NCI-H1417 (cell line): ENCODE data around the gene PLIN3.
"Not testable (repeated sequence)": the region's sequence is repeated elsewhere in the genome, so short reads cannot be mapped to it uniquely, and the experiment has no call there.

Source experiments
- DNase-seq, 3 experiments: peaks; one replicate each; lab custom pipeline; 2025; lab: John Stamatoyannopoulos, UW

PLIN3 gene

GRCh38 chr19:4847190-4847973 lies 20.1 kb downstream of the PLIN3 start:
- DNase-seq: no peak

- DNase-seq: not testable (repeated sequence)
Measured at GRCh38 chr19:4845975-4846374, 21.5 kb downstream of the PLIN3 start.

GRCh38 chr19:4844348-4845179 lies 22.9 kb downstream of the PLIN3 start:
- no peak for DNase-seq

GRCh38 chr19:4843647-4843965 lies 23.9 kb downstream of the PLIN3 start:
- DNase-seq: no peak

- DNase-seq: no peak
Measured at GRCh38 chr19:4839192-4839591, 28.3 kb downstream of the PLIN3 start.

DNA sequence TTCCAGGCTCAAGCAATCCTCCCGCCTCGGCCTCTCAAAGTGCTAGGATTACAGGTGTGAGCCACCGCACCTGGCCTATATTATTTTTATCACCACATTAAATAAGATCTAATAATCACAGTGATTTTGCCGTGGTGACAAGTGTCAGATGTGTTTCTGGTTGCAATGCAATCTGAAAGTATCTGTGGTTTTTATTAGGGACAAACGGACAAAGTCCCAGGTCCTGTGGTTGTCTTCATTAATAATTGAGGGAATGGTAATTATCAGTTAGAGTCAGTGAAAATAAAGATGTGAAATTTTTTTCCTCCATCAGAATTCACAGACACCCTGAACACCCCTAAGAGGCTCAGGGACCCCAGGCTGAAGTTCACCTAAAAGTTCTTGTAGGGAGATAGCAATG lies 34.7 kb downstream of the PLIN3 start:
- DNase-seq: no peak

- not testable (repeated sequence) for DNase-seq
Measured at GRCh38 chr19:4831979-4832340, 35.5 kb downstream of the PLIN3 start.

- DNase-seq: peak in 2 of 3 experiments; percentile 20 to 28
Measured at GRCh38 chr19:4831304-4831978, 36.0 kb downstream of the PLIN3 start, which contains the start of gene TICAM1. Gene TICAM1 (minus strand): TSS chr19:4831712. CDS start chr19:4818377, 13,335 bp downstream.

- no peak for DNase-seq
Measured at GRCh38 chr19:4830768-4831265, 36.6 kb downstream of the PLIN3 start.

DNA sequence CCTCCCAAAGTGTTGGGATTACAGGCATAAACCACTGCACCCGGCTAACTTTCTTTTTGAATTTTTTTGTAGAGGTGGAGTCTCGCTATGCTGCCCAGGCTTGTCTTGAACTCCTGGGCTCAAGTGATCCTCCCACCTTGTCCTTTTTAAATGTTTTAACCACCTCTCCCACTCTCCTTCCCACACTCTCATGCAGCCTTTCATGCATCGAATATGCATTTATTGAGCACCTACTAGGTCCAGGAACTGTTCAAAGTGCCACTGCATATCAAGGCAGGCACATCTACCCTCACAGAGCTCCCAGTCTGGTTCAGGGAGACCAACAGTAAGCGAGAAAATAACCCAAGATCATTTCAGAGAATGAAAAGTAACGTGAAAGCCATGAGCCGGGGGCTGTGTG lies 37.1 kb downstream of the PLIN3 start:
- DNase-seq: no peak

- no peak for DNase-seq
Measured at GRCh38 chr19:4829001-4829712, 38.3 kb downstream of the PLIN3 start.

DNA sequence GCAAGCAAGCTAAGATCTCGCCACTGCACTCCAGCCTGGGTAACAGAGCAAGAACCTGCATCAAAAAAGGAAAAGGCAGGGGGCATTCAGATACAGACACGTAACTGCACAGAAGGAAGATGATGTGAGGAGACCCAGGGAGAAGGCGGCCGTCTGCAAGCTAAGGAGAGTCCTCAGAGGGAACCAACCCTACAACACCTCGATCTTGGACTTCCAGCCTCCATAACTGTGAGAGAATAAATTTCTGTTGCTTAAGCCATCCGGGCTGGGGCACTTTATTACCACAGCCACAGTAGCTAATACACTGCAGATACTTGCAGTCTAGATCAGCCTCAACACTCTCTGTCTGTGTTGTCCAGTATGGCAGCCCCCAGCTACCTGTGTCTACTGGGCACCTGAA lies 43.9 kb downstream of the PLIN3 start:
- no peak for DNase-seq

- not testable (repeated sequence) for DNase-seq
Measured at GRCh38 chr19:4822354-4822753, 45.1 kb downstream of the PLIN3 start.

GRCh38 chr19:4821265-4821664 lies 46.2 kb downstream of the PLIN3 start:
- no peak for DNase-seq

DNA sequence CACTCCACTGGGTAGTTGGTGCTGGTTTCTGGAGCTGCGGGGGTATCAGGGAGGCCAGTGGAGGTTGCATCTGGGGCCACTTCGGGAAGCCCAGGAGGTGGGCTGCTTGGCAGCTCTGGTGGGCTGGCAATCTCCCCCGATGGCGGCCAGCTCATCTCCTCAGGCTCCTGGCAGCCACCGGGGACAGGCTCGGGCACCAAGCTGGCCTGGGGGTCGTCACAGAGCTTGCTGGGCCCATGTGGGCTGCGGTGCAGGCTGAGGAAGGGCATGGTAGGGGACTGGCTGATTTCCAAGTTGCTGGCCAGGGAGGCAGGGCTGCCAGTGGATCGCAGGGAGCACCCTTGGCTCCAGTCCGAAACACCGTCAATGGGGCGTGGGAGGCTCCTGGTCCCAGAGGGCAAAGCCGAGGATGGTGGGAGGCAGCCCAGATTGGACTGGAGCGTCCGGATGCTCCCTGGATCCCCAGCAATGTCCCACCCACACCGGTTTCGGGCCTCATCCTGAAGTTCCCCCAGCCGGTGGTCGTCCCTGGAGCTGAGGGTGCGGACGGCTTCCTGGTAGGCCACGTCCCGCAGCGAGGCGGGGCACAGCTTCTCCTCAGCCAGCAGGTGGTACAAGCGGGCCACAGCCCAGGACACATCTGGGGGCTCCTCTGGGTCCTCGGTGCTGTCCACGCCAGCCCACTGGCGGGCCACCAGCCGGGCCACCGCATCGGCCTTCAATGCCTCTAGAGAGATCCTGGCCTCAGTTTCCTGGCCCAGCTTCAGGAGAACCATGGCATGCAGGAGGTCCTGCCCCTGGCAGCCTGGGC lies 49.8 kb downstream of the PLIN3 start:
- no peak for DNase-seq

- no peak for DNase-seq
Measured at GRCh38 chr19:4816950-4817278, 50.6 kb downstream of the PLIN3 start.

GRCh38 chr19:4816202-4816949 lies 51.1 kb downstream of the PLIN3 start:
- DNase-seq: no peak

GRCh38 chr19:4815426-4816201 lies 51.9 kb downstream of the PLIN3 start:
- peak; percentile 73 to 95 (median 92) for DNase-seq

GRCh38 chr19:4814625-4815425 lies 52.6 kb downstream of the PLIN3 start:
- peak in 1 of 3 experiments; percentile 20 for DNase-seq
